AG08395 (cell line): ENCODE results near the gene CHCHD2.
"Not testable (repeated sequence)": the region's sequence is repeated elsewhere in the genome, so short reads cannot be mapped to it uniquely, and the experiment has no call there.

Experiments
- DNase-seq: peaks from one replicate; pipeline ENCODE4 v3.0.0; 2012; ENCODE audit warnings: mixed read lengths, low spot score

CHCHD2 gene

GRCh38 chr7:56083150-56083785 lies 23.0 kb downstream of the CHCHD2 start:
- no peak for DNase-seq

GRCh38 chr7:56081626-56082340 lies 24.5 kb downstream of the CHCHD2 start:
- no peak for DNase-seq

GRCh38 chr7:56080726-56081435 lies 25.4 kb downstream of the CHCHD2 start:
- DNase-seq = not testable (repeated sequence)

- DNase-seq = peak; percentile 82
These were observed 26.7 kb downstream of the CHCHD2 start for GRCh38 chr7:56079450-56080185.

- DNase-seq = no peak
These were observed 28.1 kb downstream of the CHCHD2 start for GRCh38 chr7:56078196-56078595.

- no peak for DNase-seq
These were observed 28.6 kb downstream of the CHCHD2 start for GRCh38 chr7:56077681-56078080.

GRCh38 chr7:56074371-56074791 lies 31.9 kb downstream of the CHCHD2 start:
- DNase-seq = peak; percentile 88

- DNase-seq = not testable (repeated sequence)
These were observed 39.9 kb downstream of the CHCHD2 start for GRCh38 chr7:56066376-56066775.

GRCh38 chr7:56063882-56064625 lies 42.2 kb downstream of the CHCHD2 start, which contains the start of gene SUMF2:
SUMF2 (plus strand) TSS chr7:56064286; CDS start chr7:56064312, 26 bp downstream.
- DNase-seq = peak; percentile 100

- no peak for DNase-seq
These were observed 42.8 kb downstream of the CHCHD2 start for GRCh38 chr7:56063500-56063881.

GRCh38 chr7:56062382-56062781 lies 43.9 kb downstream of the CHCHD2 start:
- no peak for DNase-seq

GRCh38 chr7:56053993-56054392 lies 52.3 kb downstream of the CHCHD2 start:
- DNase-seq = no peak

GRCh38 chr7:56053379-56053778 lies 52.9 kb downstream of the CHCHD2 start:
- no peak for DNase-seq
